Gastroesophageal sphincter (tissue), 3 donors: ENCODE data around the gene EIF2AK3.

ENCODE experiments used
- EP300 ChIP-seq: sonication (generic); formaldehyde crosslinking; IDR thresholded peaks from one replicate; pipeline ENCODE4 v1.6.1; 2017; ENCODE audit warnings: antibody characterized with exemption, mild to moderate bottlenecking
- POLR2A ChIP-seq, 2 donors: fragments of 450-650 bp; IDR thresholded peaks; one replicate each; pipeline ENCODE4 v1.6.1; 2017; ENCODE audit warnings: antibody characterized with exemption in 2 of 2, mild to moderate bottlenecking in 2 of 2, moderate library complexity in 1 of 2
- POLR2AphosphoS5 ChIP-seq: sonication (generic); formaldehyde crosslinking; IDR thresholded peaks from one replicate; pipeline ENCODE4 v1.6.1; 2017; ENCODE audit warnings: antibody characterized with exemption
- TF ChIP-seq, protein P1 (sequence below), 4 experiments: fragments of 200-600 bp in 2 of 4; fragments of 450-650 bp in 2 of 4; sonication (generic) in 1 of 4; IDR thresholded peaks; one replicate each; pipeline ENCODE4 v1.5.1; 2017 to 2019; ENCODE audit warnings: antibody characterized with exemption in 4 of 4, mild to moderate bottlenecking in 2 of 4, moderate library complexity in 2 of 4

DNA sequence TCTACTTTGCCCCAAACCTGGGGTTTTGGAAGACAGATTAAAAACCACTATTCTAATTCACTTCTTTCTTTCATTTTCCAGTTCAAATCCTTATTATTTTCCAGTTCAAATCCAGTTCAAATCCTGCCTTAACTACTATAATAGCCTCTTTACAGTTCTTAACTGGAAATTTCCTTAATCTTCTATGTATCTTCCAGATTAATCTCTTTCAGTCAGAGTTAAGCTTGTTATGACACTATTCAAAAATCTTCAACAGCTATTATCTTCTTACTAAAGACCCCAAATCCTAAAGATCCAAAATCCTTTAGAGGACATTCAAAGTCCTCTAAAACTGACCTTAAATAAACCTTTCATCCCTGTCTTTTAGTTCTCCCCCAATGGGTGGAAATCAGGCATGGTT, 30.1 kb downstream of the EIF2AK3 start:
- TF ChIP-seq POLR2A (IDR thresholded peaks at IDR 0.05) (no peak), POLR2AphosphoS5 (no peak), EP300 (no peak)
- TF ChIP-seq, protein P1, sequence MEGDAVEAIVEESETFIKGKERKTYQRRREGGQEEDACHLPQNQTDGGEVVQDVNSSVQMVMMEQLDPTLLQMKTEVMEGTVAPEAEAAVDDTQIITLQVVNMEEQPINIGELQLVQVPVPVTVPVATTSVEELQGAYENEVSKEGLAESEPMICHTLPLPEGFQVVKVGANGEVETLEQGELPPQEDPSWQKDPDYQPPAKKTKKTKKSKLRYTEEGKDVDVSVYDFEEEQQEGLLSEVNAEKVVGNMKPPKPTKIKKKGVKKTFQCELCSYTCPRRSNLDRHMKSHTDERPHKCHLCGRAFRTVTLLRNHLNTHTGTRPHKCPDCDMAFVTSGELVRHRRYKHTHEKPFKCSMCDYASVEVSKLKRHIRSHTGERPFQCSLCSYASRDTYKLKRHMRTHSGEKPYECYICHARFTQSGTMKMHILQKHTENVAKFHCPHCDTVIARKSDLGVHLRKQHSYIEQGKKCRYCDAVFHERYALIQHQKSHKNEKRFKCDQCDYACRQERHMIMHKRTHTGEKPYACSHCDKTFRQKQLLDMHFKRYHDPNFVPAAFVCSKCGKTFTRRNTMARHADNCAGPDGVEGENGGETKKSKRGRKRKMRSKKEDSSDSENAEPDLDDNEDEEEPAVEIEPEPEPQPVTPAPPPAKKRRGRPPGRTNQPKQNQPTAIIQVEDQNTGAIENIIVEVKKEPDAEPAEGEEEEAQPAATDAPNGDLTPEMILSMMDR (IDR thresholded peaks at IDR 0.05) = no peak
